ENCODE measurements around the gene NUP214. TPM values are rescaled to one million over a fixed set of nuclear protein-coding genes. Genes with fewer than 3 reads are reported as not detected.

Gene NUP214
- total RNA-seq, 1 donor from 2014 or later, result 70.2 TPM

DNA sequence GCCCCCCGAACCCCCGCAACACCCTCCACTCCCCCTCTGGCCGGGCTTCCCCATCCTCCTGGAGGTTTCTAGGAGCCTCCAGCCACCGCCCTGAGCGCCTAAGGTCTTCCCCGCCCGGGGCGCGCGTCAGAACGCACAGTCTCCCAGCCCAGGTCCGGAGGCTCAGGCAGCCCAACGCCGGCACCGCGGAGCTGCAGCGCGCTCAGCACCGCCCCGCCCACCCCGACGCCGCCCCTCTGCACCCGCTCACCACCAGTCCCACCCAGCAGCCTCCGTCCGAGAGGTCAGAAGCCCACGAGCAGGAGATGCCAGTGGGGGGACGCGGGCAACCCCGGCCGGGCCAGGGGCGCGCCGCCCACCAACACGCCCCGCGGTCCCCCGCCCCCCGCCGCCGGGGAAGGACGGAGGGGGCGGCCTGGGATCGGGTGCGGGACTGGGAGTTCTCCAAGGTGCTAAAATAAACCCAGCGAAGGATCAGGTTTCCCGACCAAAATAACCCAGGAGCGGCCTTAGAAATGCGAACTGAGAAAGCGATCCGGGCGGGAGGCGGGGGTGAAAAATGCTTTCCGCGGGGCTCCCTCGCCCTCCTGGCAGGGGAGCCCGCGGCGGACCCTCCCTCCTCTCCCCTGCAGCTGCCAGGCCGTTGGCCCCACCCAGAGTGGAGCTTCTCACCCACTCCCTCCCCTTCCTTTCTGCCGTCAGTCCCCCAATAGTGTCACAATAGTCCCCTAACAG is 157.5 kb downstream of the NUP214 start:
- intact Hi-C loops (cut with DNase I), result no loop called here
- Histone ChIP-seq H3K36me3 (no peaks in the 10 kb centered on the region), H3K4me1 (peaks cover 10% of the 10 kb centered on the region), H3K27ac (no peak overlapping the region), H3K4me3 (peak overlapping the region; percentile 8 to 9), H3K9me3 (no peaks in the 10 kb centered on the region), H3K27me3 (no peaks in the 10 kb centered on the region)
- TF ChIP-seq POLR2A (IDR thresholded peaks at IDR 0.05) (no peak), POLR2AphosphoS5 (IDR thresholded peaks at IDR 0.05; ENCODE audit: insufficient read depth in 1 of 2, low read depth in 1 of 2) (no peak)
- TF ChIP-seq, protein P1, sequence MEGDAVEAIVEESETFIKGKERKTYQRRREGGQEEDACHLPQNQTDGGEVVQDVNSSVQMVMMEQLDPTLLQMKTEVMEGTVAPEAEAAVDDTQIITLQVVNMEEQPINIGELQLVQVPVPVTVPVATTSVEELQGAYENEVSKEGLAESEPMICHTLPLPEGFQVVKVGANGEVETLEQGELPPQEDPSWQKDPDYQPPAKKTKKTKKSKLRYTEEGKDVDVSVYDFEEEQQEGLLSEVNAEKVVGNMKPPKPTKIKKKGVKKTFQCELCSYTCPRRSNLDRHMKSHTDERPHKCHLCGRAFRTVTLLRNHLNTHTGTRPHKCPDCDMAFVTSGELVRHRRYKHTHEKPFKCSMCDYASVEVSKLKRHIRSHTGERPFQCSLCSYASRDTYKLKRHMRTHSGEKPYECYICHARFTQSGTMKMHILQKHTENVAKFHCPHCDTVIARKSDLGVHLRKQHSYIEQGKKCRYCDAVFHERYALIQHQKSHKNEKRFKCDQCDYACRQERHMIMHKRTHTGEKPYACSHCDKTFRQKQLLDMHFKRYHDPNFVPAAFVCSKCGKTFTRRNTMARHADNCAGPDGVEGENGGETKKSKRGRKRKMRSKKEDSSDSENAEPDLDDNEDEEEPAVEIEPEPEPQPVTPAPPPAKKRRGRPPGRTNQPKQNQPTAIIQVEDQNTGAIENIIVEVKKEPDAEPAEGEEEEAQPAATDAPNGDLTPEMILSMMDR (IDR thresholded peaks at IDR 0.05), result no peak
- no peak for DNase-seq (ENCODE audit: extremely low spot score in 2 of 2)

Small RNA genes within 50 kb of the gene (small RNA-seq; reads per million reads assigned to genes)
- gene RNU6-881P, result not detected

Other genes with a start within 250 kb of the NUP214 start
- not detected for gene QRFP, start 228.8 kb upstream of the NUP214 start, total RNA-seq
- not detected for gene FIBCD1, start 186.3 kb upstream of the NUP214 start, total RNA-seq
- gene LAMC3, start 116.4 kb upstream of the NUP214 start, total RNA-seq, result 13.3 TPM
- 16.2 TPM for gene AIF1L, start 29.1 kb upstream of the NUP214 start, total RNA-seq
- gene FAM78A, start 150.9 kb downstream of the NUP214 start, total RNA-seq, result 2.5 TPM
- gene PLPP7, start 164.1 kb downstream of the NUP214 start, total RNA-seq, result 11.8 TPM

Measured in vagina (tissue), 2 donors.